ENCODE results near the gene RND3.

The RND3 gene

GRCh38 chr2:150528861-150529801 lies 41.7 kb upstream of the RND3 start:
- no peak for DNase-seq
- TF ChIP-seq CTCF (IDR thresholded peaks at IDR 0.05; ENCODE audit: low read depth, low read length) = no peak
- Histone ChIP-seq H3K4me3 (ENCODE audit: low read depth, low read length) (no peak overlapping the region), H3K9me3 (no peaks in the 10 kb centered on the region), H3K4me1 (no peaks in the 10 kb centered on the region), H3K27me3 (no peaks in the 10 kb centered on the region), H3K36me3 (no peaks in the 10 kb centered on the region)

- H3K4me3 ChIP-seq (ENCODE audit: low read depth, low read length) = no peak overlapping the region
- no peaks in the 10 kb centered on the region for H3K4me1 ChIP-seq
- TF ChIP-seq CTCF (IDR thresholded peaks at IDR 0.05; ENCODE audit: low read depth, low read length) = no peak
- no peaks in the 10 kb centered on the region for H3K9me3 ChIP-seq
- H3K27me3 ChIP-seq = no peaks in the 10 kb centered on the region
- no peak for DNase-seq
- no peaks in the 10 kb centered on the region for H3K36me3 ChIP-seq
Measured at GRCh38 chr2:150526827-150527226, 39.4 kb upstream of the RND3 start.

GRCh38 chr2:150526006-150526405 lies 38.5 kb upstream of the RND3 start:
- Histone ChIP-seq H3K9me3 (no peaks in the 10 kb centered on the region), H3K4me1 (no peaks in the 10 kb centered on the region), H3K4me3 (ENCODE audit: low read depth, low read length) (no peak overlapping the region), H3K27me3 (no peaks in the 10 kb centered on the region), H3K36me3 (no peaks in the 10 kb centered on the region)
- DNase-seq = no peak
- TF ChIP-seq CTCF (IDR thresholded peaks at IDR 0.05; ENCODE audit: low read depth, low read length) = no peak

GRCh38 chr2:150522269-150522668 lies 34.8 kb upstream of the RND3 start:
- Histone ChIP-seq H3K27me3 (no peaks in the 10 kb centered on the region), H3K4me1 (no peaks in the 10 kb centered on the region), H3K9me3 (no peaks in the 10 kb centered on the region), H3K36me3 (no peaks in the 10 kb centered on the region), H3K4me3 (ENCODE audit: low read depth, low read length) (no peak overlapping the region)
- TF ChIP-seq CTCF (IDR thresholded peaks at IDR 0.05; ENCODE audit: low read depth, low read length) = no peak
- no peak for DNase-seq

GRCh38 chr2:150520887-150521664 lies 33.6 kb upstream of the RND3 start:
- no peak for DNase-seq
- H3K4me3 ChIP-seq (ENCODE audit: low read depth, low read length) = no peak overlapping the region

More at GRCh38 chr2:150520887-150521664, 33.6 kb upstream of the RND3 start:
- Histone ChIP-seq H3K4me1 (no peaks in the 10 kb centered on the region), H3K36me3 (no peaks in the 10 kb centered on the region), H3K27me3 (no peaks in the 10 kb centered on the region), H3K9me3 (no peaks in the 10 kb centered on the region)
- no peak for TF ChIP-seq CTCF (IDR thresholded peaks at IDR 0.05; ENCODE audit: low read depth, low read length)

Data from BE2C (cell line).